GM23338 (cell line): Measurements from ENCODE around the gene OCA2. TPM values are rescaled to one million over a fixed set of nuclear protein-coding genes. Genes with fewer than 3 reads are reported as not detected.

Experiments used
- ATAC-seq: fragments of 200-7000 bp; cut with Tn5 transposase; 3 replicates; pipeline ENCODE4 v1.9.1; 2020
- DNase-seq: peaks from one replicate; pipeline ENCODE4 v3.0.0-alpha.2; 2015; ENCODE audit warnings: low spot score
- H2AFZ ChIP-seq: fragments of 200-600 bp; sonication (generic); 2 replicates; pipeline ENCODE4 v1.8.0; 2016; ENCODE audit warnings: antibody characterized with exemption, mild to moderate bottlenecking, moderate library complexity
- H3F3A ChIP-seq: fragments of 200-600 bp; sonication (generic); replicated peaks from 2 replicates; pipeline ENCODE4 v1.8.0; 2017; ENCODE audit warnings: antibody characterized with exemption, mixed run types, low read depth
- H3K27ac ChIP-seq: fragments of 200-600 bp; sonication (generic); 2 replicates; pipeline ENCODE4 v1.6.1; 2016; ENCODE audit warnings: low read depth
- H3K27me3 ChIP-seq: fragments of 200-600 bp; sonication (generic); 2 replicates; pipeline ENCODE4 v1.8.0; 2016; ENCODE audit warnings: mild to moderate bottlenecking, mixed run types, moderate library complexity; ENCODE audit not compliant: insufficient read depth
- H3K36me3 ChIP-seq: fragments of 200-600 bp; sonication (generic); 2 replicates; pipeline ENCODE4 v1.8.0; 2016; ENCODE audit warnings: mild to moderate bottlenecking; ENCODE audit not compliant: insufficient read depth
- H3K4me1 ChIP-seq: fragments of 200-600 bp; sonication (generic); 2 replicates; pipeline ENCODE4 v1.8.0; 2016; ENCODE audit warnings: mild to moderate bottlenecking, moderate library complexity; ENCODE audit not compliant: insufficient read depth
- H3K4me2 ChIP-seq: fragments of 200-600 bp; sonication (generic); 2 replicates; pipeline ENCODE4 v1.7.1; 2017; ENCODE audit warnings: mixed run types
- H3K4me3 ChIP-seq: fragments of 200-600 bp; sonication (generic); 2 replicates; pipeline ENCODE4 v1.6.1; 2016; ENCODE audit warnings: mixed run types
- H3K79me2 ChIP-seq: fragments of 200-600 bp; sonication (generic); replicated peaks from 2 replicates; pipeline ENCODE4 v1.8.0; 2017; ENCODE audit warnings: mild to moderate bottlenecking; ENCODE audit not compliant: insufficient read depth
- H3K9me2 ChIP-seq: fragments of 200-600 bp; sonication (generic); 2 replicates; pipeline ENCODE4 v1.8.0; 2017; ENCODE audit not compliant: insufficient read depth
- H4K20me1 ChIP-seq: fragments of 200-600 bp; sonication (generic); replicated peaks from 2 replicates; pipeline ENCODE4 v1.8.0; 2017; ENCODE audit warnings: mild to moderate bottlenecking; ENCODE audit not compliant: insufficient read depth
- H3K27ac Mint-ChIP-seq: 2 replicates; pipeline ENCODE4 v1.8.0; 2020; ENCODE audit warnings: inconsistent platforms, mild to moderate bottlenecking, moderate library complexity, mixed read lengths
- H3K27me3 Mint-ChIP-seq: 3 replicates; pipeline ENCODE4 v1.8.0; 2022; ENCODE audit warnings: low read depth, mild to moderate bottlenecking, moderate library complexity, mixed read lengths, inconsistent platforms; ENCODE audit not compliant: insufficient read depth, poor library complexity
- H3K36me3 Mint-ChIP-seq: 3 replicates; pipeline ENCODE4 v1.8.0; 2021; ENCODE audit warnings: low read depth, mild to moderate bottlenecking, inconsistent platforms, moderate library complexity, mixed read lengths
- H3K4me1 Mint-ChIP-seq: 3 replicates; pipeline ENCODE4 v1.8.0; 2020; ENCODE audit warnings: mild to moderate bottlenecking, inconsistent platforms, mixed read lengths
- H3K4me3 Mint-ChIP-seq: 3 replicates; pipeline ENCODE4 v1.8.0; 2021; ENCODE audit warnings: moderate library complexity, mild to moderate bottlenecking, inconsistent platforms, mixed read lengths
- H3K9me3 Mint-ChIP-seq: 3 replicates; pipeline ENCODE4 v1.8.0; 2020; ENCODE audit warnings: moderate library complexity, mild to moderate bottlenecking, inconsistent platforms, mixed read lengths
- CREB1 ChIP-seq: fragments of 250-450 bp; sonication (Bioruptor Pico); IDR thresholded peaks from 2 replicates; pipeline ENCODE4 v1.5.0; 2020; ENCODE audit warnings: low read depth, mild to moderate bottlenecking, moderate library complexity
- ETS1 ChIP-seq: IDR thresholded peaks from 2 replicates; pipeline ENCODE4 v1.6.1; 2016; ENCODE audit warnings: antibody characterized with exemption
- EZH2 ChIP-seq: fragments of 200-600 bp; sonication (generic); IDR thresholded peaks from one replicate; pipeline ENCODE4 v1.8.0; 2017; ENCODE audit warnings: antibody characterized with exemption, mild to moderate bottlenecking, low read depth; ENCODE audit not compliant: unreplicated experiment
- JUNB ChIP-seq: IDR thresholded peaks from one replicate; pipeline ENCODE4 v1.6.1; 2016; ENCODE audit warnings: antibody characterized with exemption; ENCODE audit not compliant: unreplicated experiment
- NANOG ChIP-seq: IDR thresholded peaks from 2 replicates; pipeline ENCODE4 v1.6.1; 2016; ENCODE audit warnings: antibody characterized with exemption, borderline replicate concordance
- POLR2AphosphoS5 ChIP-seq: IDR thresholded peaks from 2 replicates; pipeline ENCODE4 v1.6.1; 2016; ENCODE audit warnings: antibody characterized with exemption, low read depth
- ZNF331 ChIP-seq: fragments of 250-450 bp; sonication (Bioruptor Pico); IDR thresholded peaks from 2 replicates; pipeline ENCODE4 v1.5.0; 2020; ENCODE audit warnings: low read depth, mild to moderate bottlenecking, moderate library complexity
- polyA plus RNA-seq: library from polyadenylated mRNA; unstranded; fragments of >200 nt; fragmentation: Nextera tagmentation; extraction: Ambion mirVana; gene quantifications from 2 replicates; pipeline ENCODE4 v1.2.1, GENCODE V29; 2016
- total RNA-seq: library from RNA; depleted of rRNA; stranded (reverse); fragments of >200 nt; shearing (Covaris generic); gene quantifications from 2 replicates; pipeline ENCODE4 v1.2.3, GENCODE V29; 2014
- TF ChIP-seq, protein P1 (sequence below): IDR thresholded peaks from one replicate; pipeline ENCODE4 v1.6.1; 2018; ENCODE audit warnings: antibody characterized with exemption; ENCODE audit not compliant: unreplicated experiment
- TF ChIP-seq, protein P2 (sequence below), 2 experiments: fragments of 200-600 bp in 1 of 2; sonication (generic) in 1 of 2; conservative IDR thresholded peaks; 2 replicates each; pipeline versions ENCODE4 v1.5.1 to v1.6.1; 2016 to 2017; ENCODE audit warnings: antibody characterized with exemption in 2 of 2, low read depth in 2 of 2, mild to moderate bottlenecking in 2 of 2, moderate library complexity in 1 of 2

Gene OCA2
- total and polyA plus RNA-seq, 2 experiments from 2014 or later: 0.40 to 0.69 TPM

- TF ChIP-seq, protein P1, sequence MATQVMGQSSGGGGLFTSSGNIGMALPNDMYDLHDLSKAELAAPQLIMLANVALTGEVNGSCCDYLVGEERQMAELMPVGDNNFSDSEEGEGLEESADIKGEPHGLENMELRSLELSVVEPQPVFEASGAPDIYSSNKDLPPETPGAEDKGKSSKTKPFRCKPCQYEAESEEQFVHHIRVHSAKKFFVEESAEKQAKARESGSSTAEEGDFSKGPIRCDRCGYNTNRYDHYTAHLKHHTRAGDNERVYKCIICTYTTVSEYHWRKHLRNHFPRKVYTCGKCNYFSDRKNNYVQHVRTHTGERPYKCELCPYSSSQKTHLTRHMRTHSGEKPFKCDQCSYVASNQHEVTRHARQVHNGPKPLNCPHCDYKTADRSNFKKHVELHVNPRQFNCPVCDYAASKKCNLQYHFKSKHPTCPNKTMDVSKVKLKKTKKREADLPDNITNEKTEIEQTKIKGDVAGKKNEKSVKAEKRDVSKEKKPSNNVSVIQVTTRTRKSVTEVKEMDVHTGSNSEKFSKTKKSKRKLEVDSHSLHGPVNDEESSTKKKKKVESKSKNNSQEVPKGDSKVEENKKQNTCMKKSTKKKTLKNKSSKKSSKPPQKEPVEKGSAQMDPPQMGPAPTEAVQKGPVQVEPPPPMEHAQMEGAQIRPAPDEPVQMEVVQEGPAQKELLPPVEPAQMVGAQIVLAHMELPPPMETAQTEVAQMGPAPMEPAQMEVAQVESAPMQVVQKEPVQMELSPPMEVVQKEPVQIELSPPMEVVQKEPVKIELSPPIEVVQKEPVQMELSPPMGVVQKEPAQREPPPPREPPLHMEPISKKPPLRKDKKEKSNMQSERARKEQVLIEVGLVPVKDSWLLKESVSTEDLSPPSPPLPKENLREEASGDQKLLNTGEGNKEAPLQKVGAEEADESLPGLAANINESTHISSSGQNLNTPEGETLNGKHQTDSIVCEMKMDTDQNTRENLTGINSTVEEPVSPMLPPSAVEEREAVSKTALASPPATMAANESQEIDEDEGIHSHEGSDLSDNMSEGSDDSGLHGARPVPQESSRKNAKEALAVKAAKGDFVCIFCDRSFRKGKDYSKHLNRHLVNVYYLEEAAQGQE: no peak
- TF ChIP-seq POLR2AphosphoS5 (no peak), ETS1 (no peak)
Observed at GRCh38 chr15:28131400-28131799, 32.3 kb upstream of the OCA2 start (continued).

DNA sequence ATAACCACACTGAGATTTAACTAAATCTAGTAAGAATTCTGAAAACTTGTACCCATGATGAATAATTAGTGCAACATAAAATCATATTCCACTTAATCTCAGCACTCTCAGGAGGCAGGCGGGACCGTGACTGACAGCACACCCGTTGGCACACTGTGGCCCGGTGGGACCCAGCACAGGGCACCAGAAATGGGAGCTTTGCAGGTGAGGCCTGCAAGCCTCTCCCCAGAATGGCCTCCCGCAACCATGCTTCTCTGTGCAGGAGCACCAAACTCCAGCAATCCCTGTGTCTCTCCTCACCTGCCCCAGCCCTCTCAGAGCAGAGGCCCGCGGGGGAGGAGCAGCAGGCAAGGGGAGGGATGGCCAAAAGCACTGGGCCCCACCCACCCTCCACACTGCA lies 31.5 kb upstream of the OCA2 start:
- H3K27me3 Mint-ChIP-seq: no peaks in the 10 kb centered on the region
- peaks cover 3% of the 10 kb centered on the region; the same call in 1 of the 2 replicates for H4K20me1 ChIP-seq
- DNase-seq (no peak), ATAC-seq (peak; percentile 19; the same call in 1 of the 3 replicates)
- peaks cover 30% of the 10 kb centered on the region for H3K4me1 Mint-ChIP-seq
- H3K4me3 ChIP-seq: no peak overlapping the region
- no peak overlapping the region for H3K27ac ChIP-seq
- H3K4me2 ChIP-seq: no peak overlapping the region
- peaks cover 15% of the 10 kb centered on the region for H3K4me1 ChIP-seq
- peaks cover 6% of the 10 kb centered on the region; the same call in 1 of the 2 replicates for H3K36me3 ChIP-seq
- H3K9me3 Mint-ChIP-seq: no peaks in the 10 kb centered on the region
- no peak overlapping the region for H3K27ac Mint-ChIP-seq
- no peaks in the 10 kb centered on the region for H3K27me3 ChIP-seq
- H3F3A ChIP-seq: no peaks in the 10 kb centered on the region
- H3K9me2 ChIP-seq: no peaks in the 10 kb centered on the region
- peaks cover 73% of the 10 kb centered on the region for H3K36me3 Mint-ChIP-seq
- no peak overlapping the region for H2AFZ ChIP-seq
- no peak overlapping the region for H3K4me3 Mint-ChIP-seq
- H3K79me2 ChIP-seq: peaks cover 1% of the 10 kb centered on the region; the same call in 1 of the 2 replicates
- TF ChIP-seq NANOG (no peak), POLR2AphosphoS5 (no peak), EZH2 (no peak), CREB1 (CRISPR knock-in tag) (no peak), ZNF331 (no peak), ETS1 (no peak), JUNB (no peak)
- TF ChIP-seq, protein P1: no peak
- TF ChIP-seq, protein P2, sequence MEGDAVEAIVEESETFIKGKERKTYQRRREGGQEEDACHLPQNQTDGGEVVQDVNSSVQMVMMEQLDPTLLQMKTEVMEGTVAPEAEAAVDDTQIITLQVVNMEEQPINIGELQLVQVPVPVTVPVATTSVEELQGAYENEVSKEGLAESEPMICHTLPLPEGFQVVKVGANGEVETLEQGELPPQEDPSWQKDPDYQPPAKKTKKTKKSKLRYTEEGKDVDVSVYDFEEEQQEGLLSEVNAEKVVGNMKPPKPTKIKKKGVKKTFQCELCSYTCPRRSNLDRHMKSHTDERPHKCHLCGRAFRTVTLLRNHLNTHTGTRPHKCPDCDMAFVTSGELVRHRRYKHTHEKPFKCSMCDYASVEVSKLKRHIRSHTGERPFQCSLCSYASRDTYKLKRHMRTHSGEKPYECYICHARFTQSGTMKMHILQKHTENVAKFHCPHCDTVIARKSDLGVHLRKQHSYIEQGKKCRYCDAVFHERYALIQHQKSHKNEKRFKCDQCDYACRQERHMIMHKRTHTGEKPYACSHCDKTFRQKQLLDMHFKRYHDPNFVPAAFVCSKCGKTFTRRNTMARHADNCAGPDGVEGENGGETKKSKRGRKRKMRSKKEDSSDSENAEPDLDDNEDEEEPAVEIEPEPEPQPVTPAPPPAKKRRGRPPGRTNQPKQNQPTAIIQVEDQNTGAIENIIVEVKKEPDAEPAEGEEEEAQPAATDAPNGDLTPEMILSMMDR (conservative IDR thresholded peaks at IDR 0.05; ENCODE audit: low read depth in 2 of 2): no peak
